Endothelial cell of umbilical vein (primary cell): ENCODE measurements around the gene THAP9. TPM values are rescaled to one million over a fixed set of nuclear protein-coding genes. Genes with fewer than 3 reads are reported as not detected.

Source experiments
- BruUV-seq: library from RNA; stranded (reverse); fragments of 400-500 nt; replicated peaks from 2 replicates; lab custom pipeline; 2021; lab: Mats Ljungman, UMichigan
- CTCF ChIA-PET: fragments of 300-600, 350-600 bp; sonication (Branson Sonifier 250); formaldehyde crosslinking; loops from one replicate; lab custom pipeline; 2021; ENCODE audit warnings: antibody characterized with exemption, inconsistent platforms; lab: Charles Lee
- POLR2A ChIA-PET: fragments of 300-600, 350-600 bp; sonication (Branson Sonifier 250); formaldehyde crosslinking; loops from one replicate; lab custom pipeline; 2021; ENCODE audit warnings: antibody characterized with exemption, inconsistent platforms; lab: Charles Lee
- DNase-seq: peaks from one replicate; pipeline ENCODE4 v3.0.0-alpha.2; 2011; ENCODE audit warnings: low read depth, low spot score
- FAIRE-seq: peaks from 2 replicates; lab custom pipeline; 2011; peaks lifted over from hg19 to GRCh38; lab: Jason Lieb, UNC
- H2AFZ ChIP-seq: 2 replicates; pipeline ENCODE4 v1.6.0; 2012; ENCODE audit warnings: low read depth, low read length, control low read depth, inconsistent platforms
- H3K27ac ChIP-seq: 2 replicates; pipeline ENCODE4 v1.5.1; 2011; ENCODE audit warnings: low read depth, mild to moderate bottlenecking, control low read depth, low read length, moderate library complexity; ENCODE audit not compliant: insufficient read depth
- H3K27me3 ChIP-seq, 2 experiments: 2 replicates each; pipeline versions ENCODE4 v1.6.0 to v1.6.1; 2011; ENCODE audit warnings: low read length in 2 of 2, mixed read lengths in 1 of 2; ENCODE audit not compliant: control insufficient read depth in 2 of 2, insufficient read depth in 2 of 2
- H3K36me3 ChIP-seq, 2 experiments: 2 replicates in 1 of 2; 3 replicates in 1 of 2; pipeline ENCODE4 v1.5.1; 2011; ENCODE audit warnings: low read length in 2 of 2, mild to moderate bottlenecking in 1 of 2, moderate library complexity in 1 of 2; ENCODE audit not compliant: control insufficient read depth in 2 of 2, insufficient read depth in 2 of 2; ENCODE audit errors: extremely low read depth in 1 of 2
- H3K4me1 ChIP-seq: 3 replicates; pipeline ENCODE4 v1.5.1; 2011; ENCODE audit warnings: mild to moderate bottlenecking, low read length; ENCODE audit not compliant: control insufficient read depth, insufficient read depth; ENCODE audit errors: extremely low read depth
- H3K4me2 ChIP-seq: 2 replicates; pipeline ENCODE4 v1.6.1; 2011; ENCODE audit warnings: low read length, control low read depth, mixed read lengths; ENCODE audit not compliant: insufficient read depth
- H3K4me3 ChIP-seq, 3 experiments: fragments of 200-600 bp in 1 of 3; sonication (generic), shearing (Covaris generic) in 1 of 3; replicated peaks in 1 of 3; 2 replicates each; pipeline ENCODE4 v1.5.1; 2011 to 2016; ENCODE audit warnings: control low read depth in 3 of 3, low read length in 3 of 3, mild to moderate bottlenecking in 2 of 3, inconsistent platforms in 1 of 3, low read depth in 1 of 3, moderate library complexity in 1 of 3; ENCODE audit not compliant: insufficient read depth in 1 of 3
- H3K79me2 ChIP-seq: 2 replicates; pipeline ENCODE4 v1.6.0; 2012; ENCODE audit warnings: low read length, inconsistent platforms; ENCODE audit not compliant: control insufficient read depth, insufficient read depth
- H3K9ac ChIP-seq: replicated peaks from 2 replicates; pipeline ENCODE3; 2011; ENCODE audit warnings: low read length, control low read depth; ENCODE audit not compliant: insufficient read depth; ENCODE audit errors: extremely low read depth
- H3K9me1 ChIP-seq: replicated peaks from 3 replicates; pipeline ENCODE4 v1.6.0; 2011; ENCODE audit warnings: mild to moderate bottlenecking, low read length; ENCODE audit not compliant: control insufficient read depth, insufficient read depth; ENCODE audit errors: extremely low read depth
- H3K9me3 ChIP-seq: replicated peaks from 2 replicates; pipeline ENCODE4 v1.5.1; 2012; ENCODE audit warnings: low read length, inconsistent platforms; ENCODE audit not compliant: control insufficient read depth, insufficient read depth
- H4K20me1 ChIP-seq: replicated peaks from 2 replicates; pipeline ENCODE3; 2011; ENCODE audit warnings: mild to moderate bottlenecking, low read length; ENCODE audit not compliant: control insufficient read depth, insufficient read depth; ENCODE audit errors: extremely low read depth
- EZH2 ChIP-seq: IDR thresholded peaks from 2 replicates; pipeline ENCODE4 v1.6.1; 2012; ENCODE audit warnings: borderline replicate concordance, low read depth, mild to moderate bottlenecking, moderate library complexity, low read length, inconsistent platforms; ENCODE audit not compliant: severe bottlenecking
- FOS ChIP-seq: IDR thresholded peaks from 2 replicates; pipeline ENCODE4 v1.6.1; 2011; ENCODE audit warnings: mild to moderate bottlenecking, low read length, moderate library complexity, borderline replicate concordance; ENCODE audit not compliant: insufficient read depth
- GATA2 ChIP-seq: IDR thresholded peaks from 2 replicates; pipeline ENCODE4 v1.7.0; 2011; ENCODE audit warnings: low read depth, mild to moderate bottlenecking, moderate library complexity, mixed read lengths, low read length; ENCODE audit not compliant: insufficient read length, insufficient read depth
- JUN ChIP-seq: IDR thresholded peaks from 2 replicates; pipeline ENCODE4 v1.6.1; 2011; ENCODE audit warnings: borderline replicate concordance, low read depth; ENCODE audit not compliant: insufficient read length, insufficient read depth
- MAX ChIP-seq: IDR thresholded peaks from 2 replicates; pipeline ENCODE4 v1.6.1; 2011; ENCODE audit not compliant: insufficient read depth, insufficient read length
- MYC ChIP-seq: IDR thresholded peaks from one replicate; pipeline ENCODE4 v1.6.1; 2011; ENCODE audit warnings: mild to moderate bottlenecking, low read depth, low read length
- POLR2A ChIP-seq: IDR thresholded peaks from 2 replicates; pipeline ENCODE4 v1.6.1; 2012; ENCODE audit warnings: low read depth, mild to moderate bottlenecking, control low read depth, low read length
- POLR2AphosphoS5 ChIP-seq: IDR thresholded peaks from 2 replicates; pipeline ENCODE4 v1.6.1; 2012; ENCODE audit warnings: low read depth, mild to moderate bottlenecking, control low read depth, low read length, moderate library complexity; ENCODE audit not compliant: insufficient read depth
- dilution Hi-C: fragments of 300-500 bp; cut with MboI; formaldehyde crosslinking; loops from one replicate; pipeline ENCODE4 v1.15.0; 2019; ENCODE audit warnings: low sequenced_read_pairs; ENCODE audit not compliant: extremely low pct_ligation_motif_present
- intact Hi-C: fragments of 100-400 bp; cut with micrococcal nuclease; formaldehyde crosslinking; loops from one replicate; pipeline ENCODE4 v1.10.0; 2022
- polyA plus RNA-seq, 4 experiments: library from polyadenylated mRNA; depleted of rRNA in 3 of 4; stranded (reverse) in 3 of 4; unstranded in 1 of 4; fragments of >200 nt; gene quantifications; 2 replicates each; pipeline versions ENCODE4 v1.2.1 to v1.2.3, GENCODE V29; 2011 to 2012; ENCODE audit warnings: missing spikeins in 1 of 4
- total RNA-seq: library from RNA; stranded (reverse); gene quantifications from 2 replicates; pipeline ENCODE4 v1.2.3, GENCODE V29; 2021
- TF ChIP-seq, protein P1 (sequence below), 2 donors: IDR thresholded peaks; 1 replicate in 1 of 2; 2 replicates in 1 of 2; pipeline ENCODE4 v1.5.1; 2011; ENCODE audit warnings: low read length in 2 of 2, mild to moderate bottlenecking in 2 of 2, moderate library complexity in 2 of 2, control low read depth in 1 of 2, inconsistent platforms in 1 of 2, low read depth in 1 of 2; ENCODE audit not compliant: insufficient read depth in 1 of 2; ENCODE audit errors: extremely low read depth in 1 of 2

The THAP9 gene
- total and polyA plus RNA-seq, 2 donors (not counting 3 experiments of a cell fraction or from before 2014, with no cell fraction given) = 0.86 to 1.7 TPM

- no peak for TF ChIP-seq EZH2
- TF ChIP-seq MYC = no peak
- TF ChIP-seq FOS = no peak
- TF ChIP-seq, protein P1, sequence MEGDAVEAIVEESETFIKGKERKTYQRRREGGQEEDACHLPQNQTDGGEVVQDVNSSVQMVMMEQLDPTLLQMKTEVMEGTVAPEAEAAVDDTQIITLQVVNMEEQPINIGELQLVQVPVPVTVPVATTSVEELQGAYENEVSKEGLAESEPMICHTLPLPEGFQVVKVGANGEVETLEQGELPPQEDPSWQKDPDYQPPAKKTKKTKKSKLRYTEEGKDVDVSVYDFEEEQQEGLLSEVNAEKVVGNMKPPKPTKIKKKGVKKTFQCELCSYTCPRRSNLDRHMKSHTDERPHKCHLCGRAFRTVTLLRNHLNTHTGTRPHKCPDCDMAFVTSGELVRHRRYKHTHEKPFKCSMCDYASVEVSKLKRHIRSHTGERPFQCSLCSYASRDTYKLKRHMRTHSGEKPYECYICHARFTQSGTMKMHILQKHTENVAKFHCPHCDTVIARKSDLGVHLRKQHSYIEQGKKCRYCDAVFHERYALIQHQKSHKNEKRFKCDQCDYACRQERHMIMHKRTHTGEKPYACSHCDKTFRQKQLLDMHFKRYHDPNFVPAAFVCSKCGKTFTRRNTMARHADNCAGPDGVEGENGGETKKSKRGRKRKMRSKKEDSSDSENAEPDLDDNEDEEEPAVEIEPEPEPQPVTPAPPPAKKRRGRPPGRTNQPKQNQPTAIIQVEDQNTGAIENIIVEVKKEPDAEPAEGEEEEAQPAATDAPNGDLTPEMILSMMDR (IDR thresholded peaks at IDR 0.05; ENCODE audit: extremely low read depth in 1 of 2, insufficient read depth in 1 of 2, low read depth in 1 of 2, low read length in 2 of 2) = no peak
- TF ChIP-seq GATA2 = no peak
- TF ChIP-seq POLR2AphosphoS5 = no peak
- no peak for TF ChIP-seq MAX
- TF ChIP-seq POLR2A = no peak
- no peak for TF ChIP-seq JUN
- Histone ChIP-seq H3K4me1 (peaks cover 8% of the 10 kb centered on the region), H3K27ac (no peak overlapping the region), H4K20me1 (no peaks in the 10 kb centered on the region), H3K9me1 (no peaks in the 10 kb centered on the region), H3K79me2 (peaks cover 2% of the 10 kb centered on the region), H3K4me2 (no peak overlapping the region), H3K9me3 (no peaks in the 10 kb centered on the region), H3K36me3 (peaks cover 0 to 2% of the 10 kb centered on the region in 2 experiments), H2AFZ (no peak overlapping the region), H3K4me3 (no peak overlapping the region), H3K27me3 (no peaks in the 10 kb centered on the region), H3K9ac (no peak overlapping the region)
- no TSS peak for BruUV-seq
- ChIA-PET CTCF (interaction anchor here (1.2 to 1.7 kb wide), 5 partner anchors 8 to 309 kb away, joined by 3 to 6 read pairs (median 4); no protein-coding TSS in a partner anchor), POLR2A (no interaction called here)
- DNase-seq = no peak
- no peak for FAIRE-seq
- dilution Hi-C loops (no loop called here), intact Hi-C loops (no loop called here)
These were observed 50.7 kb downstream of the THAP9 start for GRCh38 chr4:82951196-82951595.
